HUES6 (cell line): ENCODE measurements around the gene RNF7.
A peak's percentile ranks its signal among the peaks of the same experiment; 100 is the strongest.
"Not testable (repeated sequence)": the region's sequence is repeated elsewhere in the genome, so short reads cannot be mapped to it uniquely, and the experiment has no call there.

Experiments
- H3K27ac ChIP-seq: 2 replicates; pipeline ENCODE4 v1.7.0; 2013; ENCODE audit warnings: low read depth, mild to moderate bottlenecking, low read length, inconsistent platforms
- H3K27me3 ChIP-seq: 2 replicates; pipeline ENCODE4 v1.6.1; 2013; ENCODE audit warnings: low read length; ENCODE audit not compliant: control insufficient read depth, insufficient read depth
- H3K36me3 ChIP-seq: 2 replicates; pipeline ENCODE4 v1.6.1; 2013; ENCODE audit warnings: low read length; ENCODE audit not compliant: control insufficient read depth, insufficient read depth
- H3K4me1 ChIP-seq: 2 replicates; pipeline ENCODE4 v1.6.1; 2013; ENCODE audit warnings: low read length; ENCODE audit not compliant: control insufficient read depth, insufficient read depth
- H3K4me3 ChIP-seq: 2 replicates; pipeline ENCODE4 v1.5.1; 2013; ENCODE audit warnings: low read depth, low read length
- H3K9ac ChIP-seq: one replicate; pipeline ENCODE4 v1.6.1; 2013; ENCODE audit warnings: mild to moderate bottlenecking, low read length
- H3K9me3 ChIP-seq: 2 replicates; pipeline ENCODE4 v1.6.1; 2013; ENCODE audit warnings: low read depth, low read length; ENCODE audit not compliant: control insufficient read depth, insufficient read depth

The RNF7 gene

GRCh38 chr3:141735770-141736465 lies 2.2 kb upstream of the RNF7 start:
- Histone ChIP-seq H3K9me3 (no peaks in the 10 kb centered on the region), H3K27me3 (no peaks in the 10 kb centered on the region)

GRCh38 chr3:141737093-141737492 lies 1.0 kb upstream of the RNF7 start:
- Histone ChIP-seq H3K4me1 (peaks cover 11% of the 10 kb centered on the region), H3K27me3 (no peaks in the 10 kb centered on the region), H3K4me3 (no peak overlapping the region), H3K9ac (no peak overlapping the region), H3K9me3 (no peaks in the 10 kb centered on the region), H3K27ac (no peak overlapping the region), H3K36me3 (peaks cover 8% of the 10 kb centered on the region)

More at GRCh38 chr3:141735770-141736465, 2.2 kb upstream of the RNF7 start:
- peaks cover 6% of the 10 kb centered on the region for H3K36me3 ChIP-seq
- peaks cover 8% of the 10 kb centered on the region for H3K4me1 ChIP-seq
- no peak overlapping the region for H3K9ac ChIP-seq
- H3K4me3 ChIP-seq = no peak overlapping the region
- no peak overlapping the region for H3K27ac ChIP-seq

- Histone ChIP-seq H3K27ac (no peak overlapping the region; the same call in 1 of the 2 replicates), H3K27me3 (no peaks in the 10 kb centered on the region), H3K4me1 (peaks cover 11% of the 10 kb centered on the region), H3K9me3 (no peaks in the 10 kb centered on the region), H3K9ac (peak overlapping the region; percentile 50), H3K36me3 (peaks cover 11% of the 10 kb centered on the region), H3K4me3 (peak overlapping the region; percentile 97)
Measured at GRCh38 chr3:141737678-141738021, 448 bp upstream of the RNF7 start.

- Histone ChIP-seq H3K36me3 (peaks cover 19% of the 10 kb centered on the region), H3K4me3 (peak overlapping the region; percentile 97), H3K9me3 (no peaks in the 10 kb centered on the region), H3K9ac (peak overlapping the region; percentile 100), H3K4me1 (peaks cover 11% of the 10 kb centered on the region), H3K27ac (peak overlapping the region; percentile 95), H3K27me3 (no peaks in the 10 kb centered on the region)
Measured at GRCh38 chr3:141738891-141739363, 829 bp downstream of the RNF7 start.

GRCh38 chr3:141739731-141740130 lies 1.6 kb downstream of the RNF7 start:
- Histone ChIP-seq H3K4me3 (peak overlapping the region; percentile 97), H3K27ac (0 out of 2 replicates have a peak overlapping the region, but pooled peaks have one; percentile 95), H3K9ac (no peak overlapping the region), H3K4me1 (peaks cover 11% of the 10 kb centered on the region), H3K27me3 (no peaks in the 10 kb centered on the region), H3K9me3 (no peaks in the 10 kb centered on the region), H3K36me3 (peaks cover 27% of the 10 kb centered on the region)

- no peak overlapping the region for H3K27ac ChIP-seq
- peaks cover 11% of the 10 kb centered on the region for H3K4me1 ChIP-seq
- no peaks in the 10 kb centered on the region for H3K9me3 ChIP-seq
- H3K36me3 ChIP-seq = peaks cover 33% of the 10 kb centered on the region
- H3K4me3 ChIP-seq = peak overlapping the region; percentile 97
- H3K9ac ChIP-seq = no peak overlapping the region
- H3K27me3 ChIP-seq = no peaks in the 10 kb centered on the region
Measured at GRCh38 chr3:141740349-141740748, 2.3 kb downstream of the RNF7 start.

- Histone ChIP-seq H3K9me3 (no peaks in the 10 kb centered on the region), H3K36me3 (peaks cover 59% of the 10 kb centered on the region), H3K27ac (no peak overlapping the region), H3K9ac (no peak overlapping the region), H3K4me3 (no peak overlapping the region), H3K4me1 (peaks cover 11% of the 10 kb centered on the region), H3K27me3 (no peaks in the 10 kb centered on the region)
Measured at GRCh38 chr3:141743305-141743704, 5.2 kb downstream of the RNF7 start.

- Histone ChIP-seq H3K4me1 (no peaks in the 10 kb centered on the region), H3K27me3 (no peaks in the 10 kb centered on the region), H3K9ac (no peak overlapping the region), H3K4me3 (no peak overlapping the region), H3K9me3 (no peaks in the 10 kb centered on the region), H3K27ac (no peak overlapping the region), H3K36me3 (peaks cover 58% of the 10 kb centered on the region)
Measured at GRCh38 chr3:141746962-141747361, 8.9 kb downstream of the RNF7 start.

- Histone ChIP-seq H3K27me3 (no peaks in the 10 kb centered on the region), H3K9me3 (no peaks in the 10 kb centered on the region), H3K4me3 (no peak overlapping the region), H3K27ac (no peak overlapping the region), H3K9ac (no peak overlapping the region), H3K4me1 (no peaks in the 10 kb centered on the region; the same call in none of the 2 replicates), H3K36me3 (peaks cover 6% of the 10 kb centered on the region; the same call in 1 of the 2 replicates)
Measured at GRCh38 chr3:141753399-141753798, 15.3 kb downstream of the RNF7 start.

- H3K36me3 ChIP-seq = peaks cover 6% of the 10 kb centered on the region; the same call in 1 of the 2 replicates
Measured at GRCh38 chr3:141754032-141754431, 15.9 kb downstream of the RNF7 start.

GRCh38 chr3:141762552-141762951 lies 24.5 kb downstream of the RNF7 start:
- H3K9ac ChIP-seq = peak overlapping the region; percentile 86
- peaks cover 14% of the 10 kb centered on the region for H3K9me3 ChIP-seq
- not testable (repeated sequence) for H3K36me3 ChIP-seq, H3K27me3 ChIP-seq, H3K4me1 ChIP-seq
- H3K27ac ChIP-seq = 0 out of 2 replicates have a peak overlapping the region, but pooled peaks have one; percentile 18
- H3K4me3 ChIP-seq = peak overlapping the region; percentile 61

More at GRCh38 chr3:141754032-141754431, 15.9 kb downstream of the RNF7 start:
- no peaks in the 10 kb centered on the region for H3K9me3 ChIP-seq
- no peak overlapping the region for H3K4me3 ChIP-seq
- H3K4me1 ChIP-seq = no peaks in the 10 kb centered on the region; the same call in none of the 2 replicates
- no peak overlapping the region for H3K27ac ChIP-seq
- H3K9ac ChIP-seq = no peak overlapping the region
- H3K27me3 ChIP-seq = no peaks in the 10 kb centered on the region
